Transverse colon (tissue), 4 donors: Measurements from ENCODE around the gene C20orf173. TPM values are rescaled to one million over a fixed set of nuclear protein-coding genes. Genes with fewer than 3 reads are reported as not detected.

Experiments
- DNase-seq: peaks from one replicate; pipeline ENCODE4 v3.0.0-alpha.2; 2019
- H3K27ac ChIP-seq, 4 donors: fragments of 200-600 bp; sonication (generic); 2 replicates each; pipeline ENCODE4 v1.5.1; 2016 to 2018; ENCODE audit warnings: inconsistent platforms in 4 of 4
- H3K27me3 ChIP-seq: fragments of 200-600 bp; sonication (generic); 2 replicates; pipeline ENCODE4 v1.5.1; 2017; ENCODE audit warnings: inconsistent platforms
- H3K36me3 ChIP-seq, 4 donors: fragments of 200-600 bp; sonication (generic); 2 replicates each; pipeline ENCODE4 v1.5.1; 2017 to 2019; ENCODE audit warnings: inconsistent platforms in 4 of 4
- H3K4me1 ChIP-seq, 4 donors: fragments of 200-600 bp; sonication (generic); 2 replicates each; pipeline ENCODE4 v1.5.1; 2017 to 2020; ENCODE audit warnings: inconsistent platforms in 4 of 4
- H3K4me3 ChIP-seq, 4 donors: fragments of 200-600 bp; sonication (generic); 1 replicate in 1 of 4; 2 replicates in 3 of 4; pipeline versions ENCODE4 v1.5.1 to v1.6.1; 2017 to 2019; ENCODE audit warnings: inconsistent platforms in 4 of 4
- H3K9me3 ChIP-seq, 2 donors: fragments of 200-600 bp; sonication (generic); 2 replicates each; pipeline ENCODE4 v1.5.1; 2017 to 2019; ENCODE audit warnings: inconsistent platforms in 2 of 2
- EP300 ChIP-seq: sonication (generic); formaldehyde crosslinking; IDR thresholded peaks from one replicate; pipeline ENCODE4 v1.6.1; 2017; ENCODE audit warnings: antibody characterized with exemption, low read depth
- POLR2A ChIP-seq: fragments of 450-650 bp; IDR thresholded peaks from one replicate; pipeline ENCODE4 v1.6.1; 2016; ENCODE audit warnings: antibody characterized with exemption, mild to moderate bottlenecking, moderate library complexity
- POLR2AphosphoS5 ChIP-seq, 3 donors: sonication (generic); formaldehyde crosslinking; IDR thresholded peaks; one replicate each; pipeline ENCODE4 v1.6.1; 2016; ENCODE audit warnings: antibody characterized with exemption in 3 of 3
- WGBS, 2 donors: methylation state at CpG; one replicate each; pipeline ENCODE4 v1.1.5; 2018; ENCODE audit warnings: low coverage in 1 of 2; 5-methylcytosine and 5-hydroxymethylcytosine counted together
- in situ Hi-C, 4 donors: fragments of 200-750 bp; cut with MboI; loops; one replicate each; pipeline versions ENCODE4 v1.15.0 to v1.15.1; 2017; ENCODE audit warnings: low sequenced_read_pairs in 3 of 4, low pct_ligation_motif_present in 1 of 4, low pct_unique_long_range_greater_than_20kb in 1 of 4
- intact Hi-C: fragments of 100-400 bp; cut with DNase I; formaldehyde crosslinking; loops from one replicate; pipeline ENCODE4 v1.15.1; 2023; ENCODE audit warnings: low total_unique reads
- total RNA-seq, 4 donors: library from RNA; depleted of rRNA; stranded (reverse); fragments of >200 nt; gene quantifications; one replicate each; pipeline ENCODE4 v1.1.0, GENCODE V29; 2016
- TF ChIP-seq, protein P1 (sequence below), 5 experiments: fragments of 200-600 bp in 3 of 5; fragments of 450-650 bp in 2 of 5; sonication (generic) in 3 of 5; IDR thresholded peaks; 1 replicate in 2 of 5; 2 replicates in 3 of 5; pipeline ENCODE4 v1.5.1; 2016 to 2017; ENCODE audit warnings: antibody characterized with exemption in 5 of 5, inconsistent platforms in 3 of 5, mild to moderate bottlenecking in 2 of 5, moderate library complexity in 1 of 5

The C20orf173 gene
- total RNA-seq, 4 donors from 2014 or later, result not detected

- WGBS, 2 donors, result 88 to 95% methylated on average over 3 to 10 of the region's 10 CpGs
- peaks cover 0 to 47% (median 18%) of the 10 kb centered on the region in 4 donors for H3K36me3 ChIP-seq
- no peaks in the 10 kb centered on the region for H3K27me3 ChIP-seq
- no peaks in the 10 kb centered on the region for H3K9me3 ChIP-seq
- no peak for DNase-seq
- TF ChIP-seq POLR2A (no peak), POLR2AphosphoS5 (IDR thresholded peaks at IDR 0.05) (no peak)
- peaks cover 0 to 6% (median 0%) of the 10 kb centered on the region in 4 donors for H3K4me1 ChIP-seq
- in situ Hi-C loops, result no loop called here
- no peak overlapping the region for H3K27ac ChIP-seq
- no peak overlapping the region for H3K4me3 ChIP-seq
- intact Hi-C loops, result no loop called here
Observed at GRCh38 chr20:35503281-35503680, 26.2 kb downstream of the C20orf173 start.

- Histone ChIP-seq H3K27ac (no peak overlapping the region), H3K4me1 (peaks cover 0 to 6% (median 0%) of the 10 kb centered on the region in 4 donors), H3K4me3 (no peak overlapping the region), H3K36me3 (peaks cover 0 to 55% (median 22%) of the 10 kb centered on the region in 4 donors), H3K27me3 (no peaks in the 10 kb centered on the region), H3K9me3 (no peaks in the 10 kb centered on the region)
- no peak for TF ChIP-seq POLR2A
- TF ChIP-seq, protein P1, sequence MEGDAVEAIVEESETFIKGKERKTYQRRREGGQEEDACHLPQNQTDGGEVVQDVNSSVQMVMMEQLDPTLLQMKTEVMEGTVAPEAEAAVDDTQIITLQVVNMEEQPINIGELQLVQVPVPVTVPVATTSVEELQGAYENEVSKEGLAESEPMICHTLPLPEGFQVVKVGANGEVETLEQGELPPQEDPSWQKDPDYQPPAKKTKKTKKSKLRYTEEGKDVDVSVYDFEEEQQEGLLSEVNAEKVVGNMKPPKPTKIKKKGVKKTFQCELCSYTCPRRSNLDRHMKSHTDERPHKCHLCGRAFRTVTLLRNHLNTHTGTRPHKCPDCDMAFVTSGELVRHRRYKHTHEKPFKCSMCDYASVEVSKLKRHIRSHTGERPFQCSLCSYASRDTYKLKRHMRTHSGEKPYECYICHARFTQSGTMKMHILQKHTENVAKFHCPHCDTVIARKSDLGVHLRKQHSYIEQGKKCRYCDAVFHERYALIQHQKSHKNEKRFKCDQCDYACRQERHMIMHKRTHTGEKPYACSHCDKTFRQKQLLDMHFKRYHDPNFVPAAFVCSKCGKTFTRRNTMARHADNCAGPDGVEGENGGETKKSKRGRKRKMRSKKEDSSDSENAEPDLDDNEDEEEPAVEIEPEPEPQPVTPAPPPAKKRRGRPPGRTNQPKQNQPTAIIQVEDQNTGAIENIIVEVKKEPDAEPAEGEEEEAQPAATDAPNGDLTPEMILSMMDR (IDR thresholded peaks at IDR 0.05), result no peak
- TF ChIP-seq POLR2AphosphoS5 (IDR thresholded peaks at IDR 0.05), result no peak
- TF ChIP-seq EP300, result no peak
- 83 to 84% methylated on average over 6 to 8 of the region's 8 CpGs for WGBS, 2 donors
- in situ Hi-C loops (no loop called here), intact Hi-C loops (no loop called here)
- peak; percentile 17 for DNase-seq
Observed at GRCh38 chr20:35502352-35502751, 27.1 kb downstream of the C20orf173 start.

DNA sequence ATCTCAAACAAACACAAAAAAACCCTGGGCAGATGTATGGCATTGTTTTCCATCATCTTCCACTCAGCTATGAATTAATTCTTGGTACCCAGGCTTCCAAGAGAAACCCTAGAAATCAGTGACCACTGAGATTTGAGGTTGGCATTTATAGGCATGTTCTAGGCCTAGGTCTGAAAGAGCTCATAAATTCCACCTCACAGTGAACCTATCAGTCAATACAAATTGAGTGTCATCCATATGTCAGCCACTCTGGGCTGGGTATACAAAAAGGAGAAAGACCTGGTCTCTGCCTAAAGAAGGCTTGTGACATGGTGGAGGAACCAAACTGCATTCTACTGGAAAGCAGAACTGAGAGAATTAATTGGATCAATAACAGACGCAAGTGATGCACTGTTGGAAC lies 30.2 kb downstream of the C20orf173 start:
- in situ Hi-C loops, result loop anchor here in 1 of 4 donors (25.0 kb wide), 1 partner anchor 388 kb away; no protein-coding TSS in a partner anchor
- TF ChIP-seq POLR2A (no peak), EP300 (no peak), POLR2AphosphoS5 (IDR thresholded peaks at IDR 0.05) (no peak)
- TF ChIP-seq, protein P1 (IDR thresholded peaks at IDR 0.05), result no peak
- peaks cover 0 to 74% (median 32%) of the 10 kb centered on the region in 4 donors for H3K36me3 ChIP-seq
- intact Hi-C loops, result no loop called here
- no peaks in the 10 kb centered on the region for H3K27me3 ChIP-seq
- WGBS, 2 donors, result 87% methylated on average over 1 of the region's 1 CpG; no CpG with 5 or more reads in 1 of the 2 donors
- DNase-seq, result no peak
- H3K27ac ChIP-seq, result no peak overlapping the region
- H3K4me3 ChIP-seq, result no peak overlapping the region
- peaks cover 0 to 6% (median 0%) of the 10 kb centered on the region in 4 donors for H3K4me1 ChIP-seq
- H3K9me3 ChIP-seq, result no peaks in the 10 kb centered on the region

- TF ChIP-seq POLR2A (no peak), POLR2AphosphoS5 (IDR thresholded peaks at IDR 0.05) (no peak), EP300 (no peak)
- TF ChIP-seq, protein P1 (IDR thresholded peaks at IDR 0.05), result no peak
- peak overlapping the region in 3 of 4 donors; percentile 13 to 52 (median 23) for H3K27ac ChIP-seq
- peak; percentile 23 for DNase-seq
Observed at GRCh38 chr20:35497780-35498189, 31.7 kb downstream of the C20orf173 start.

More at GRCh38 chr20:35497780-35498189, 31.7 kb downstream of the C20orf173 start:
- Histone ChIP-seq H3K27me3 (no peaks in the 10 kb centered on the region), H3K9me3 (no peaks in the 10 kb centered on the region), H3K4me3 (no peak overlapping the region), H3K4me1 (no peaks in the 10 kb centered on the region), H3K36me3 (peaks cover 0 to 69% (median 34%) of the 10 kb centered on the region in 4 donors)
- in situ Hi-C loops, result loop anchor here in 1 of 4 donors (25.0 kb wide), 1 partner anchor 390 kb away; no protein-coding TSS in a partner anchor
- 82% methylated on average over 9 of the region's 9 CpGs; no CpG with 5 or more reads in 1 of the 2 donors for WGBS, 2 donors
- intact Hi-C loops, result no loop called here
